GM19324 (cell line): ENCODE results near the gene SIX2.

Experiments
- ATAC-seq: cut with Tn5 transposase; IDR thresholded peaks from one replicate; pipeline ENCODE4 v1.9.1; 2021; ENCODE audit warnings: mild to moderate bottlenecking, moderate library complexity; ENCODE audit not compliant: unreplicated experiment, low FRiP score

SIX2 gene

DNA sequence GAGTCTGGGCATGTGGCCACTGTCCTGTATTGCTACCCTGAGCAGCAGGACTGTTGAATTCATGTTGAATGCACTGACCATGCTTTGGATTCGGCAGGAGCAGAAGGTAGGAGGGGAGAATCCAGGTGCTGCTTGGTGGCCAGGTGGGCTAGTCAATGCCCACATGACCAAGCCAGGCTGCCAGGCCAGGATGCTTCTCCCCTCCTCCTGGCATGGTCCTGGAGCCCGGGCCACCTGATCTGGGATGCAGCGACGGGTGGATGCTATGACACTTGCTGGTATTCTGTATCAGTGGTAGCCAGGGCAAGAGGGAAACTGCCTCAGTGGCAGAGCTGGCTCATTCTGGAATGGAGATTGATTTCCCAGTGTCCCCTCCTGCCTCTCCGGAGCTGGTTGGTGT is 14.8 kb upstream of the SIX2 start:
- no peak for ATAC-seq

DNA sequence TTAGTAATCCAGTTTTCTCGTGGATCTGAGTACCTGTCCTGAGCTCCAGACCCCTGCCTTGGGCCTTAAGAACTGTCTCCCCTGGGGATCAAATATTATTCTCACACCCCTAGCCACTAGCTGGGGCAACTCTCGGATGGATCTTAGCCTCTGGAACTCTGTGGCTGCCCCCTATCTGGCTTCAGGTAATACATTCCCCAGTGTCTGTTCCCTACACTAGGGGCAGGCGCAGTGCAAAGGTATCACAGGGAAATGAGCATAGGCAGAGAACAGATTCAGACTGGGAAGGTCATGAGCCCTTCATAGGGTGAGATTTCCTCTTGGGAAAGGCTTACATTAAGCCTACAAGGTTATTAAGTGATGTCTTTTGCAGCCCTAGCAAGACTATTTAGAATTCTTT is 11.2 kb upstream of the SIX2 start:
- ATAC-seq: no peak

DNA sequence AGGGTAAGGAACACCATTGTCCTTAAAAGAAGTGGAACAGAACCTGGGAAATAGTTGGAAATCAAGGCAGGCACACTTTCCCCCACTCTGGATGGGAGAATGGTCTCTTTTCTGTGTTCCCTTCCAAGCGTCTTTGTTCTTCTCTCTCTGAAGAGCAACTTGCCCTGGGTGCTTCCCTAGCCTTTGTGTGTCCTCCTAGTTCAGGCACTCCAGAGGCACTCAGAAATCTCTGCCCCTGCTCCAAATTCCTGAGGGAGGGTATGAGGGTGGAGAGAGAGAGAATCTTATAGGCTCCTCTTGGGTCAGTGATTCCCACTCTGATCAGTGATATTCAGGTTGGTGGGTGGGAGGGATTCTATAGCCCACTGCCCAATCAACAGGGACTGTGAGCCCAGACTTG is 8.8 kb upstream of the SIX2 start:
- ATAC-seq: no peak

DNA sequence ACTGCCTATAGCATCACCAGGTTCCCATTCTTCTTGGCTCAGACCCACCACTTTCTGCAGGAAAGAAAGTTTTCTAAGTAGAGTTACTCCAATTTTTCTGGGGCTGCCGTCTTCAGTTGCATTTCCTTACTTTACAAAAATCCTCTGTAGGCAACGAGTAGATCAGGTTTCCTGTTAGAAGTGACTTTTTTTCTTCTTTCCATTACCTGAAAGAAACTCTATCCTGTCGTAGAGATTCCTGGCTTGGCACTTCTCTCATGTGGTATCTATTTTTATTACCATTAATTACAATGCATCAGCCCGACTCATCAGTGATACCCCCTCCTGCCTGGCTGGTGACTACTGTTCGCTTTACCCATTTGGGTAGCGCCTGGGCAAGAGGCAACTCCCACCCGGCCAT is 5.6 kb upstream of the SIX2 start:
- no peak for ATAC-seq

DNA sequence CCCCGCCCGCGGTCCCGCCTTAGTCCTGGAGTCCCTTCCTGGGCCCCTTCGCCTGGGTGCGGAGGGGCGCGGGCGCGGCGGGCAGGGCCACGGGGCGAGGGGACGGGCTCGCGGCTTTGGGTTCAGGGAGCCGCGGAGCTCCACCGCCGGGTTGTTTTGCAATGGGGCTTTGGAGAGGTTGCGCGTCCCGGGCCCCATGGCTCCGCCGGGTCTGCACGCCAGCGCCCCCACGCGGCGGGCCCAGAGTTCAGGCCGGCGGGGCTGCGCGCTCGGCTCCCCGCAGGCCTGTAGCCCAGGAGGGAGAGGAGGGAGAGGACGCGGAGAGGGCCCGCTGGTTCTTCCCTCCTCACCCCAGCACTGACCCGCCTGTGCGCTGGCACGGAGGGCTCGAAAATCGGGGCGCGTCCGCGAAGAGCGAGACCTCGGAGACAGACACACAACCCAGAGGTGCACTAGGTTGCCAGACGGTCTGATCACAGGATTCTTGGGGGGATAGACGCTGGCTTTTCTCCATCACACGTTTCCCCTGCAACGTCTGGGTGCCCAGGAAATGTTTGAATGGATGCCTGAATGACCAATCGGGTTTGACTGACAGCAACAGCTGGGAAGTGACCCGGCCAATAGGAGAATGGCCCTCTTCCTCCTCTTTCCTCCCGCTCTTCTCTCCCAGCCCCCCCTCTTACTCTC is 4.9 kb upstream of the SIX2 start:
- no peak for ATAC-seq

DNA sequence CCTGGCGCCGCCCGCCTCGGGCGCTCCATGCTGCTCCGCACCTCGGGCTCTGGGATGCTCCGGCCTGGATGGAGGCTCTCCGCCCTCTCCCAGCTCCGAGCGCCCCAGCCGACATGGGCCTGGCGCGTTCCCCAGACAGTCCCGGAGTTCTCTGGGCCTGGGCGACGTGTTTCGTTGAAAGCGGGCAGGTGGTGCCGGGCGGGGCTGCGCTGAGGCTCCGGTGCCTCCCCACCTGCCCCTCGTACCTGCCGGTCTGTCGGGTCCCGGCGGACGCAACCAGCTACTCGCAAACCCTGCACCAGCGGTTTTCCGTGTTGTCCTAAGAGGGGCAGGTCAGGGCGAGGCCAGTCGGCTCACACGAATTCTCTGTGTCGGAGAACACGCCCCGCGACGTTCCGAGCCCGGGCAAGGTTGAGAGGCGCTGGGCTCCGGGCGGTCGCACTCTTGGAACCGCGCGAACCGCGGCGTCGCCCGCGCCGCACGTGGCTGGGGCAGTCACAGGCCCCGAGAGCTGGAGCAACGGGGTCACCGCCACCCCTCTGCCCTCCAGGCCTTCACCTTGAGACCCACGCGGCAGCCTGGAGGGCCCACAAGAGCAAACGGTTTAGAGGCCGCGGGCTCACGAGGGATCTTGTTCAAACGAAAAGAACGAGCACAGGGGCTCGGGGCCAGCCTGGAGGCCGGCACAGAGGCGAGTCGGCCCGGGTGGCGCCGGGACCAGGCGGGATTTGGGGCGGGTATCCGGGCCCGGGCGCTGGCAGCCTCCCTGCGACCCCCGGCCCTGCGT is 4.2 kb upstream of the SIX2 start:
- ATAC-seq: no peak

DNA sequence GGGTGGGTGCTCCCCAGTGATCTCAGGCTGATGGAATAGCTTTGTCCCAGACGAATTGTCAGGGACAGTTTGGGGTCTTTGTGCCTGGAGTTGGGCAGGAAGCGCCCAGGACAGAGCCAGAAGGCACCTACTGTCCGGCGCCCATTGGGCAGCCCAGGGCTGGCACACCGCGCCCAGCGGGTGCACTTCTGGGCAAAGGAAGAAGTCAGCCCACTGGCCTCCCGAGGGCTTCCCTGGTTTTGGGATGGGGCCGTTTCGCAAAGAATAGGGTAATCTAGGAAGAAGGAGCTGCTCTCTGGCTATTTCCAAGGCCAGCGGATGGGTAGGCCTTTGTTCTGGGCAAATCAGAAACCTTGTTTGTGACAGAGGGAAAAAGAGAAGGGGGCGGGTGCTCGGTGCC is 3.5 kb upstream of the SIX2 start:
- ATAC-seq: no peak

DNA sequence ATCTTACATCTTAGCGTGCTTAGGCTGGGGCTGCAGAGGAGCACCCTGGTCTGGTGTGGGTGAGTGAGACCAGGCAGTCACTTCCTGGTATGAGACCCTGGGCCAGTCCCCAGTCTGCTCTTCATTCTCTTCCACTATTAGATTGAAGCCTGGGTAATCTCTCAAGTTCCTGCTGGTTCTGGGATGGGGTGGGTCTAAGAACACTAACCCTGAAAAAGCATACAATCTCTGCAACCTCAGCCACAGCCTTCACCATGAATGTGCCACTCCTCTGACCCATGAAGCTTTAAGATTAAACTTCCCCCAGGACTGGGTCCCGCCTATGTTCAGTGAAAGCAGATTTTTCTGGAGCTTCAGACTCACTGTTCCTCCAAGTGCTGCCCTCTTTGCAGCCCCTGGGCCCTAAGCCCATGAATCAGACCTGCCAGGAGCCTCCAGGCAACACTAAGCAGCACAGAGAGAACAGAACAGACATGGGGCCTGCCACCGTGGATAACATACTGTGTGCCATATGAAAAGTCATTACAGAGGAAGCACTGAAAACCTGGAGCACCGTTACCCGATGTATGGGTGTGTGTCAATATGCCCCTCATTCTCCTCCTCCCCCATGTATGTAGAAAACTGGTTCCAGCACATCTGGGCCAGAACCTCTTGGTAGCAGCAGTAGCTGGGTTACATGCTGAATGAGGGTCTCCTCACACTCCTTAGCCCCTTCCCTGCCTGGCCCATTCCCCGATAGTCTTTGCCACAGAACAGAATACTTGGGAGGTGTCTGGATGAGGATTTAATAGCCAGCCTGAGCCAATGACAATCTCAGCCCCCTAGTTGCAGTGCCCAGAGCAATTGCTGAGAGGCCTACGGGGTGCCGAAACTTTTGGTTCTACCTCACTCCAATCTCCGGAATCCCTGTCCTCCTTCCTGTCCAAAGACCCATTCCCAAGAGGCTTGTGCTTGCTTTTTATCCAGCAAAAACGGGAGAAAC is 2.7 kb upstream of the SIX2 start:
- no peak for ATAC-seq

DNA sequence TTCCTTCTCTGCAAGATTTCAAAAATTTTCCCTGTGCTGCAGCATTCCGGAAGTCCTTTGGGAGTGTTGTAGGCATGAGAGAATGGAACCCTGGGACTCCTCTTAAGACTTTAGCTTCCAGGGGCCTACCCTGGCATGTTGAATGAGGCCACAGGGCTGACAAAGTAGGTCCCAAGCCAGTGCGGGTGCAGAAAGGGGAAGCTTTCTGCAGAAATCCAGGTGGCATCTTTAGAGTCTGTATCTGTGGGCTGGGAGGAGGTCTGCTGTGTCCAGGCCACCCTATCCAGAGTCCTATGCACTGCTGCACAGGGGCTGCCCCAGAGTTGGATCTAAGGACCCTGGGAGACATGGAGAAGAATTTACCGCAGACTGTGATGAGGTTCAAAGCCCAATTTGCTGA is 1.9 kb upstream of the SIX2 start:
- ATAC-seq: no peak

DNA sequence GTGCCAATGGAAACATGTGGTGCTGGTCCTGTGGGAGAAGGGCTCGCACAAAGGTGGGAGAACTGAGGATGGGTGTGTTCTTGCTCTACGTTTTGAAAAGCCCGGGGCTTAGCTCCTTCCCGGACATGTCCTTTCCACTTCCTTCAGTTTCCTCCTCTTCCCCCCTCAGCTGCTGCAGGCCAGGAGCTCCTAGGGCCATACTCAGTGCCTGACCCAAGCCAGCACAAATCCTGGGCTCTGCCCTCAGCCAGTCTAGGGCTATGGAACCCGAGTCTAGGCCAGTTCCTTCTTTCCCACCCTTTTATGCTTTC is 1.4 kb upstream of the SIX2 start:
- ATAC-seq: no peak

DNA sequence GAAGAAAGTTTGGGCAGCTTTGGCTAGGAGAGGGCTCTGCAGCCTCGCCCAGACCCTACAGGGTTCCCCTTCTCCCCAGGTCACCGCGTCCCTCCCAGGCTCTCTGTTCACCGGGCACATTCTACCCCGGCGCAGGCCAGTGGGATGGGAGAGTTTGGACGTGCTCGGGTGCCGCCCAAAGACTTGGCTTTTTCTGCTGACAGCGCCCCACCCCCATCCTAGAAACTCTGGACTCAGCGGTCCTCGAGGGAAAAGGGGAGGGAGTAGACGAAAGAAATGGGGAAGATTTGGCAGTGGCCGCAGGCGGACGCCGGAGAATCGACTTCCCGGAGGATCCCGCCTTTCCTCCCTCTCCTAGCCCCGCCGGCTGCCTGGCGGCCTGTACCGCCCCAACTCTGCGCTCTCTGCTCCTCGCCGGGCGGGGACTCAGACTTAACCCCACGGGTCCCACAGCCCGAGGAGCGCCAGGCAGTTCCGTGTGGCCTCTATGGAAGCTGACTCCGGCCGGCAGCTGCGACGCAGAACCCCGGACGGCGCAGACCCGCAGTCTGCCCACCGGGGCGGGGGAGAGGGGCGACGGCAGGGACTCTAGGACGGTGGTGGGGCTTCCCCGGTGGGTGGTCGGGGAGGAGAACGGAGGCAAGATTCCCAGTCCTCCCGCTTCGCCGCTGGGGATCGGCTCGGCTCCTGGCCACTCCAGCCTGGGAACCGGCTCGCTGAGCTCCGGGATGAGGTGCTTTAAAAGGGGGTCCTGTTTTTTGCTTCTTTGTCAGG is 863 bp upstream of the SIX2 start:
- ATAC-seq: no peak

DNA sequence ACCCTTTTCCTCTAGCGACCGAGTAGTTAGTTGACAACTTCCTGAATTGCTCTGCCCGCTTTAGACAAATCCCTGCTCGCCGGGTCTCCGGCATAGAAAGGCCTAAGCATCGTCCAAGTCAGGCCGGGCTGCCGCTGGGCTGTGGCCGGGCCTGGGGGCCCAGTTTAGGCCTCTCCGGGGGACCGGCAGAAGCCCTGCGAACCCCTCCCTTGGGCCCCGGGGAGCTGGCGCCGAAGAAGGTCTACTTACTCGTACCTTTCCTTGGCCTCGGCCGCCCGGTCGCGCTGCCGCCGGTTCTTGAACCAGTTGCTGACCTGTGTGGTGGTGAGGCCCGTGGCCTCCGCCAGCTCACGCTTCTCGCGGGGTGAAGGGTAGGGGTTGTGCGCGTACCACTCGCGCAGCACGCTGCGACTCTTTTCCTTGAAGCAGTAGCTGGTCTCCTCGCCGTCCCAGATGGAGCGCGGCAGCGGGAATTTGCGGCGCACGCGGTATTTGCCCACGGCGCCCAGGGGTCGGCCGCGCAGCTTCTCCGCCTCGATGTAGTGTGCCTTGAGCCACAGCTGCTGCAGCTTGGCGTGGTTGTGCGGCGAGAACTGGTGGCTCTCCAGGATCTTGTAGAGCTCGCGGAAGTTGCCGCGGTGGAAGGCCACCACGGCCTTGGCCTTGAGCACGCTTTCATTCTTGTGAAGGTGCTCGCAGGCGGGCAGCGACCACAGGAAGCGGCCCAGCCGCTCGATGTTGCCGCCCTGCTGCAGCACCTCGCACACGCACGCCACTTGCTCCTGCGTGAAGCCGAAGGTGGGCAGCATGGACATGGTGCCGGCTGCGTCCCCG is 739 bp downstream of the SIX2 start:
- no peak for ATAC-seq

DNA sequence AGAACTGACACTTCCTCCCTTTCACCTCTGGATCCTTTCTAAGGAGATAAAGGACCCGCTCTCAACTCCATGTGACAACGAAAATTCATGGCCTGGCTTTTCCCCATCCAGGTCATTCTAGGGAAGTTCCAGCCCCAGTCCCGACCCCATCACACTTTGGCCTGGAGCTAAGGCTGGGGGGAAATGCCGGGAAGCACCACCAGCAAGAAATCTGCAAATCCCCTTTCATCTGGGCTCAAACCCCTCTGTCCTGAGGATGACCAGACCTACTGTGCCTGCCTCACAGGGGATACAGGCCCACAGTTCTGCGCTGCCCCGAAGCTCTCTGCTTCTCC is 1.3 kb downstream of the SIX2 start:
- no peak for ATAC-seq

DNA sequence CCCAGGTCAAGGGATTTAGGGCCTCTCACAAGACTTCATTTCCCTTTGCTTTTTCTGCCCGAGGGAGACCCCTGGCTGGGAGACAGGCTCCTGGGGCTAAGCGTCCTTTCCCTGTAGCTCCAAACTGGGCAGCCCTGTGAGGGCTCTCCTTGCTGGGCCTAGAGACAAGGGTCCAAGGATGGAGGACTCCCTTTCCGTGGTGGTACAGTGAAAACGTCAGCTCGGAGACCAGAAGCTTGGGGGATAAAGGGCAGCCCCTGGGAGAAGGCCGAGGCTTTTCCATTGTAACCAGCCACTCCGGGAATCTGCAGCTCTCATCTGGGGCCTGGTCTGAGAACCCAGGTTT is 2.3 kb downstream of the SIX2 start:
- ATAC-seq: no peak

DNA sequence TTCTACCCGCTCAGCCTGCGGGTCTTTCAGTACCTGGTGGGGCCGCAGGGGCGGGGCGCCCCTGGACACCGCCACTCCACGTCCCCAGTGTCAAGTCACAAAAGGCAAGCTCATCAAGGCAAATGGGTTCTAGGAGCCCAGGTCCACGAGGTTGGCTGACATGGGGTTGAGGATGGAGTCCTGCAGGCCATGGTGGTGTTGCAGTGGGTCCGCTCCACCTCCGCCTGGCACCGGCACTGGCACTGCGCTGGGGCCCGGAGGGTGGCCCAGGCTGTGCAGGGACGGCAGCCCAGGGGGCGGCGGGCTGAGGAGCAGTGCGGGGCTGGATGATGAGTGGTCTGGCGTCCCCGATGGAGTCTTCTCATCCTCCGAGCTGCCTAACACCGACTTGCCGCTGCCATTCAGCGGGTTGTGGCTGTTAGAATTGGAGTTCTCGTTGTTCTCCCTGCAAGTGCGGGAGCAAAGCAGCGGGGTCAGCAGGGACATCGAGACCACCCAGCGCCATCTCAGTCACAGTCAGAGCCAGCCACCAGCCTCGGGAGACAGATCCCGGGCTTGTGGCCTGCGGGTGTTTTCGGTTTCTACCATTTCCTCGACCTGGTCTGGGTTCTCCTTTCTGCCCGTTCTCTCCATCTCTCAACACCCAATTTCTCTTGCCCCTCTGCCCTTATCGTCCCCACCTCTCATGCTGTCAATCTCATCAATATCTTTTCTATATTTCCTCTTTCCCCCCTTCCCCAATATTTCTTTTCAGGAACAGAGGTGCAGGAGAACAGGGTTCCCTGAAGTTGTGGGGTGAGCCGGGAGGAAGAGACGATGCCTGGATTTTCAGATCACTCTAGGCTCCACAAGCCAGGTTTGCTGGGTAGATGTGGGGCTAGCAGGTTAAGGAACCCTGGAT is 3.0 kb downstream of the SIX2 start:
- ATAC-seq: no peak

DNA sequence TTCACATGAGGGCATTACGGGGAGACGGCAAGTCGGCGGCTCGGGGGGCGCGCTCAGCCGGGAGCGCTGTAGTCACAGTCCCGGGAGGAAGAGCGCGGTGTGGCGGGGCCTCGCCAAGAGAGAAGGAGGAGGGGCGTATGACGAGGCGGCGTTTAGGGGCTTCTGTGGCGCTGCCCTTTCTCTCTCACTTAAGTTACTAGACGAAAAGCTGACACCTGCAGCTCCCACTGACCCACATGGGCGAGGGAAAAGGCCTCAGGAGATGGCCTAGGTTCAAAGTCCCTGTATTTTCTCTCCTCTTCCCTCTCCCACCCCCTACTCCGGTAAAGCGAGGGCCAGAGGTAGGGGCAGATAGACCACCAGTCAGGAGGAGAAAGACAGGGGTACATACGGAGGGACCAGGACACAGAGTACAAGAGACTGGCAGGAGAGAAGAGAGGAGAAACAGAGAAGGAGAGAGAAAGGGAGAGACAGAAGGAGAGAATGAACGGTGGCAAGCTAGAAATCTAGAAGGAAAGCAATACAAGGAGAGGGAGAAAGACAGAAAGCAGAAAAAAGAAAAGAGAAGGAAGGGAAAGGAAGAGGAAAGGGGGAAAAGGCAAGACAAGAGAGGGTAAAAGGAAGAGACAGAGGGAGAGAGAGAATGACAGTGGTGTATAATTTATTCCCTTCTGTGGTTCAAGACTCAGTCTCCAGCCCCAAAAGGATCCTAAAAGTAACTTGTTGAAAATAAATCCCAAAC is 3.8 kb downstream of the SIX2 start:
- ATAC-seq: no peak

DNA sequence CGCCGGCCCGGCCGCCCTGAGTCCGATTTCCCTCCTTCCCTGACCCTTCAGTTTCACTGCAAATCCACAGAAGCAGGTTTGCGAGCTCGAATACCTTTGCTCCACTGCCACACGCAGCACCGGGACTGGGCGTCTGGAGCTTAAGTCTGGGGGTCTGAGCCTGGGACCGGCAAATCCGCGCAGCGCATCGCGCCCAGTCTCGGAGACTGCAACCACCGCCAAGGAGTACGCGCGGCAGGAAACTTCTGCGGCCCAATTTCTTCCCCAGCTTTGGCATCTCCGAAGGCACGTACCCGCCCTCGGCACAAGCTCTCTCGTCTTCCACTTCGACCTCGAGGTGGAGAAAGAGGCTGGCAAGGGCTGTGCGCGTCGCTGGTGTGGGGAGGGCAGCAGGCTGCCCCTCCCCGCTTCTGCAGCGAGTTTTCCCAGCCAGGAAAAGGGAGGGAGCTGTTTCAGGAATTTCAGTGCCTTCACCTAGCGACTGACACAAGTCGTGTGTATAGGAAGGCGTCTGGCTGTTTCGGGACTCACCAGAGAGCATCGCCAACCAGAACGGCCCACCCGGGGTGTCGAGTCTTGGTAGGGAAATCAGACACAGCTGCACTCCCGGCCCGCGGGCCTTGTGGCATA is 4.6 kb downstream of the SIX2 start:
- no peak for ATAC-seq
